WI38 (cell line): ENCODE results near the gene ANAPC4.

Experiments used
- H3K4me3 ChIP-seq: 2 replicates; pipeline ENCODE4 v1.5.1; 2011; ENCODE audit warnings: low read depth, mild to moderate bottlenecking, control low read depth, low read length
- CTCF ChIP-seq: IDR thresholded peaks from 2 replicates; pipeline ENCODE4 v1.5.1; 2012; ENCODE audit warnings: low read depth, mild to moderate bottlenecking, control low read depth, low read length

Gene ANAPC4

GRCh38 chr4:25443851-25444250 lies 66.8 kb downstream of the ANAPC4 start:
- no peak overlapping the region for H3K4me3 ChIP-seq
- TF ChIP-seq CTCF: no peak

- no peak for TF ChIP-seq CTCF
- H3K4me3 ChIP-seq: no peak overlapping the region
Measured at GRCh38 chr4:25446611-25447010, 69.5 kb downstream of the ANAPC4 start.

GRCh38 chr4:25448379-25449109 lies 71.5 kb downstream of the ANAPC4 start:
- no peak overlapping the region for H3K4me3 ChIP-seq
- TF ChIP-seq CTCF: no peak

- no peak overlapping the region for H3K4me3 ChIP-seq
- no peak for TF ChIP-seq CTCF
Measured at GRCh38 chr4:25449270-25449669, 72.2 kb downstream of the ANAPC4 start.

- H3K4me3 ChIP-seq: no peak overlapping the region
- TF ChIP-seq CTCF: no peak
Measured at GRCh38 chr4:25449688-25450087, 72.6 kb downstream of the ANAPC4 start.

- no peak overlapping the region for H3K4me3 ChIP-seq
- no peak for TF ChIP-seq CTCF
Measured at GRCh38 chr4:25450491-25450901, 73.4 kb downstream of the ANAPC4 start.

- H3K4me3 ChIP-seq: no peak overlapping the region
Measured at GRCh38 chr4:25451676-25452075, 74.6 kb downstream of the ANAPC4 start.

More at GRCh38 chr4:25451676-25452075, 74.6 kb downstream of the ANAPC4 start:
- TF ChIP-seq CTCF: no peak
